ENCODE measurements around the gene ZNF423.

ZNF423 gene

GRCh38 chr16:49603956-49604355, 252.0 kb downstream of the ZNF423 start:
- ChIA-PET CTCF (interaction anchor here (0.7 kb wide), 1 partner anchor 11 kb away, joined by 3 read pairs; no protein-coding TSS in a partner anchor), POLR2A (no interaction called here)
- no peak for DNase-seq (ENCODE audit: extremely low spot score)
- no peak for TF ChIP-seq SUZ12 (IDR thresholded peaks at IDR 0.05)
- TF ChIP-seq, protein P1, sequence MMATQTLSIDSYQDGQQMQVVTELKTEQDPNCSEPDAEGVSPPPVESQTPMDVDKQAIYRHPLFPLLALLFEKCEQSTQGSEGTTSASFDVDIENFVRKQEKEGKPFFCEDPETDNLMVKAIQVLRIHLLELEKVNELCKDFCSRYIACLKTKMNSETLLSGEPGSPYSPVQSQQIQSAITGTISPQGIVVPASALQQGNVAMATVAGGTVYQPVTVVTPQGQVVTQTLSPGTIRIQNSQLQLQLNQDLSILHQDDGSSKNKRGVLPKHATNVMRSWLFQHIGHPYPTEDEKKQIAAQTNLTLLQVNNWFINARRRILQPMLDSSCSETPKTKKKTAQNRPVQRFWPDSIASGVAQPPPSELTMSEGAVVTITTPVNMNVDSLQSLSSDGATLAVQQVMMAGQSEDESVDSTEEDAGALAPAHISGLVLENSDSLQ (IDR thresholded peaks at IDR 0.05), result no peak
- TF ChIP-seq ZNF384 (IDR thresholded peaks at IDR 0.05), result no peak
- no peak for TF ChIP-seq ARNT (IDR thresholded peaks at IDR 0.05)
- no peak for TF ChIP-seq TARDBP (IDR thresholded peaks at IDR 0.05)
- TF ChIP-seq CTBP1 (IDR thresholded peaks at IDR 0.05; ENCODE audit: borderline replicate concordance), result no peak
- no peak for TF ChIP-seq ELF4 (IDR thresholded peaks at IDR 0.05)
- TF ChIP-seq FOXA1 (IDR thresholded peaks at IDR 0.05), result no peak
- no peak for TF ChIP-seq SP1 (IDR thresholded peaks at IDR 0.05)
- TF ChIP-seq FOXM1 (IDR thresholded peaks at IDR 0.05; ENCODE audit: borderline replicate concordance), result no peak
- TF ChIP-seq L3MBTL2 (conservative IDR thresholded peaks at IDR 0.05), result no peak

GRCh38 chr16:49602976-49603310, 253.0 kb downstream of the ZNF423 start:
- DNase-seq (ENCODE audit: extremely low spot score), result no peak
- TF ChIP-seq NFRKB (IDR thresholded peaks at IDR 0.05) (no peak), FOXA1 (IDR thresholded peaks at IDR 0.05) (no peak)
- ChIA-PET CTCF (no interaction called here), POLR2A (no interaction called here)

DNA sequence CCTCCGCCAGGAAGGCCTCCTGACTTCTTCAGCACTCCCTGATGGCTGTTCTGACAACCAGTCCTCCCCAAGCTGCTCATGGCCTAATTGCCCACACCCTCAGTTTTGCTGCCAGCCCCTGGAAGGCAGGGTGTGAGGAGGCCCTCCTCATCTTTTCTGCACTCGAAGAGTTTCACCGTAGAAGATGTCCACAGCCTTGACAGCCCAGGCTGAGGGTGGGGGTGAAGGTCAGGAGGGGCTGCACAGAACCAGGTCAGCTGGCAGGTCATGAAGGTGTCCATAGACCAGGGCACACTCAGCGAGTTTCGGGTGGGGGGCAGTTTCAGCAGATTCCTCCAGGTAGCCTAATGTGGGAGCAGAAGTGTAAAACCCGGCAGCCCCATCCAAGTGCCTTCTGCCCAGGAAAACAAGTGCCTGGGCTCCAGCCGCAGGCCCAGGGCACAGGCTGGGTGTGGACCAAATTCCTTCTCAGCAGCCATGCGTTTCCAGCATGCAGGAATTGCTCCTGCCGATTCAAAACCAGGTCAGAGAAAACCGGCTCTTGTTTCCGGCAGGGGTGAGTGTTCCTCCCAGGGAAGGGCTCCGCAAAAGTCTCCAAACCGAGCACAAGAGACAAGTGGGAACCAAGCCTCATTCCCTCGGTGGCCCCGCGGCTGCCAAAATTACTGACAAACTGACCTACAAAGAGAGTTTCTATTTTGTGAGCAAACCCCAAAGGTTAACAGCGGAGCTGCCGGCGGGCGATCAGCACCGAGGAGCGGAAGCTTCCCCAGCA, 253.5 kb downstream of the ZNF423 start:
- no peak for DNase-seq (ENCODE audit: extremely low spot score)
- no peak for TF ChIP-seq ZNF384 (IDR thresholded peaks at IDR 0.05)
- TF ChIP-seq, protein P1 (IDR thresholded peaks at IDR 0.05), result no peak
- TF ChIP-seq BHLHE40 (IDR thresholded peaks at IDR 0.05; ENCODE audit: borderline replicate concordance), result no peak
- TF ChIP-seq TARDBP (IDR thresholded peaks at IDR 0.05), result no peak
- no peak for TF ChIP-seq ARNT (IDR thresholded peaks at IDR 0.05)
- no peak for TF ChIP-seq HDGF (IDR thresholded peaks at IDR 0.05; ENCODE audit: borderline replicate concordance)
- no peak for TF ChIP-seq LEF1 (IDR thresholded peaks at IDR 0.05; ENCODE audit: borderline replicate concordance)
- TF ChIP-seq FOXM1 (IDR thresholded peaks at IDR 0.05; ENCODE audit: borderline replicate concordance), result no peak
- TF ChIP-seq FOXA1 (IDR thresholded peaks at IDR 0.05), result no peak
- no peak for TF ChIP-seq NFRKB (IDR thresholded peaks at IDR 0.05)
- TF ChIP-seq SUZ12 (IDR thresholded peaks at IDR 0.05), result no peak
- no peak for TF ChIP-seq L3MBTL2 (conservative IDR thresholded peaks at IDR 0.05)
- TF ChIP-seq FOXK2 (IDR thresholded peaks at IDR 0.05), result no peak
- TF ChIP-seq ELF4 (IDR thresholded peaks at IDR 0.05), result no peak
- POLR2A ChIA-PET, result no interaction called here
- CTCF ChIA-PET, result no interaction called here

DNA sequence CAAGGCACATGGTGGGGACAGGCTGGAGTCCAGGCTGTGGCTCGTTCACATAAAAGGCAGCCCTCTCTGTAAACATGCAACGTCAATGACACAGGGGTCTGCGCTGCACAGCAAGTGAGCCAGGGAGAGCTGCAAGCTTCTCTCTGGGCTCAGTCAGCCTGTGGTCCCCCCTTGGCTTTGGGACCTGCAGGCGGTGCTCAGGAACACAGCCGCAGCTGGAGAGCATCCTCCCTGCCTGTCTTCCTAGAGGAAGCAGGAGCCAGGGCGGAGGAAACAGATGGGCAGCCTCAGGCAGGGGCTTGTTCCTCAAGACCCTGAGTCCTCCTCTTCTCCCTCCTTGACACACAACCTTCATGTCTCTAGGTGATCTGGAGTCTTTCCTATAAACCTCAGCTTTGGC, 254.3 kb downstream of the ZNF423 start:
- ChIA-PET CTCF (no interaction called here), POLR2A (no interaction called here)

GRCh38 chr16:49600976-49601375, 254.9 kb downstream of the ZNF423 start:
- no peak for DNase-seq (ENCODE audit: extremely low spot score)
- TF ChIP-seq ARNT (IDR thresholded peaks at IDR 0.05) (no peak), SP1 (IDR thresholded peaks at IDR 0.05) (no peak), TARDBP (IDR thresholded peaks at IDR 0.05) (no peak), FOXK2 (IDR thresholded peaks at IDR 0.05) (no peak), LEF1 (IDR thresholded peaks at IDR 0.05; ENCODE audit: borderline replicate concordance) (no peak)
- TF ChIP-seq, protein P1 (IDR thresholded peaks at IDR 0.05), result no peak
- POLR2A ChIA-PET, result no interaction called here
- CTCF ChIA-PET, result no interaction called here

More for the DNA sequence above, 254.3 kb downstream of the ZNF423 start:
- TF ChIP-seq FOXK2 (IDR thresholded peaks at IDR 0.05) (no peak), TARDBP (IDR thresholded peaks at IDR 0.05) (no peak), LEF1 (IDR thresholded peaks at IDR 0.05; ENCODE audit: borderline replicate concordance) (no peak), CTBP1 (IDR thresholded peaks at IDR 0.05; ENCODE audit: borderline replicate concordance) (no peak), L3MBTL2 (conservative IDR thresholded peaks at IDR 0.05) (no peak), ZNF384 (IDR thresholded peaks at IDR 0.05) (no peak), SUZ12 (IDR thresholded peaks at IDR 0.05) (no peak), NFRKB (IDR thresholded peaks at IDR 0.05) (no peak), FOXM1 (IDR thresholded peaks at IDR 0.05; ENCODE audit: borderline replicate concordance) (no peak), BHLHE40 (IDR thresholded peaks at IDR 0.05; ENCODE audit: borderline replicate concordance) (no peak), ARNT (IDR thresholded peaks at IDR 0.05) (no peak), SP1 (IDR thresholded peaks at IDR 0.05) (no peak), ELF4 (IDR thresholded peaks at IDR 0.05) (no peak), FOXA1 (IDR thresholded peaks at IDR 0.05) (no peak), HDGF (IDR thresholded peaks at IDR 0.05; ENCODE audit: borderline replicate concordance) (no peak)
- TF ChIP-seq, protein P1 (IDR thresholded peaks at IDR 0.05), result no peak
- no peak for DNase-seq (ENCODE audit: extremely low spot score)

GRCh38 chr16:49600536-49600935, 255.4 kb downstream of the ZNF423 start:
- ChIA-PET POLR2A (no interaction called here), CTCF (no interaction called here)
- TF ChIP-seq CTBP1 (IDR thresholded peaks at IDR 0.05; ENCODE audit: borderline replicate concordance) (no peak), BHLHE40 (IDR thresholded peaks at IDR 0.05; ENCODE audit: borderline replicate concordance) (no peak)
- TF ChIP-seq, protein P1 (IDR thresholded peaks at IDR 0.05), result peak; percentile 68
- no peak for DNase-seq (ENCODE audit: extremely low spot score)
